LNCaP clone FGC (cell line): ENCODE data around the gene HS3ST4.

Experiments used
- DNase-seq: peaks from one replicate; pipeline ENCODE4 v3.0.0-alpha.2; 2011; ENCODE audit warnings: low read depth
- H3K4me3 ChIP-seq: 2 replicates; pipeline ENCODE4 v1.5.1; 2011; ENCODE audit warnings: mild to moderate bottlenecking, low read depth, low read length, control low read depth
- TF ChIP-seq, protein P1 (sequence below): IDR thresholded peaks from 2 replicates; pipeline ENCODE4 v1.5.1; 2012; ENCODE audit warnings: mild to moderate bottlenecking; ENCODE audit not compliant: control insufficient read depth, insufficient read depth; ENCODE audit errors: extremely low read depth

The HS3ST4 gene

GRCh38 chr16:25874196-25874595, 182.4 kb downstream of the HS3ST4 start:
- TF ChIP-seq, protein P1, sequence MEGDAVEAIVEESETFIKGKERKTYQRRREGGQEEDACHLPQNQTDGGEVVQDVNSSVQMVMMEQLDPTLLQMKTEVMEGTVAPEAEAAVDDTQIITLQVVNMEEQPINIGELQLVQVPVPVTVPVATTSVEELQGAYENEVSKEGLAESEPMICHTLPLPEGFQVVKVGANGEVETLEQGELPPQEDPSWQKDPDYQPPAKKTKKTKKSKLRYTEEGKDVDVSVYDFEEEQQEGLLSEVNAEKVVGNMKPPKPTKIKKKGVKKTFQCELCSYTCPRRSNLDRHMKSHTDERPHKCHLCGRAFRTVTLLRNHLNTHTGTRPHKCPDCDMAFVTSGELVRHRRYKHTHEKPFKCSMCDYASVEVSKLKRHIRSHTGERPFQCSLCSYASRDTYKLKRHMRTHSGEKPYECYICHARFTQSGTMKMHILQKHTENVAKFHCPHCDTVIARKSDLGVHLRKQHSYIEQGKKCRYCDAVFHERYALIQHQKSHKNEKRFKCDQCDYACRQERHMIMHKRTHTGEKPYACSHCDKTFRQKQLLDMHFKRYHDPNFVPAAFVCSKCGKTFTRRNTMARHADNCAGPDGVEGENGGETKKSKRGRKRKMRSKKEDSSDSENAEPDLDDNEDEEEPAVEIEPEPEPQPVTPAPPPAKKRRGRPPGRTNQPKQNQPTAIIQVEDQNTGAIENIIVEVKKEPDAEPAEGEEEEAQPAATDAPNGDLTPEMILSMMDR, result no peak
- no peak overlapping the region for H3K4me3 ChIP-seq
- no peak for DNase-seq

- DNase-seq, result no peak
- TF ChIP-seq, protein P1, result no peak
- H3K4me3 ChIP-seq, result no peak overlapping the region
Measured at GRCh38 chr16:25875956-25876598, 184.3 kb downstream of the HS3ST4 start.

DNA sequence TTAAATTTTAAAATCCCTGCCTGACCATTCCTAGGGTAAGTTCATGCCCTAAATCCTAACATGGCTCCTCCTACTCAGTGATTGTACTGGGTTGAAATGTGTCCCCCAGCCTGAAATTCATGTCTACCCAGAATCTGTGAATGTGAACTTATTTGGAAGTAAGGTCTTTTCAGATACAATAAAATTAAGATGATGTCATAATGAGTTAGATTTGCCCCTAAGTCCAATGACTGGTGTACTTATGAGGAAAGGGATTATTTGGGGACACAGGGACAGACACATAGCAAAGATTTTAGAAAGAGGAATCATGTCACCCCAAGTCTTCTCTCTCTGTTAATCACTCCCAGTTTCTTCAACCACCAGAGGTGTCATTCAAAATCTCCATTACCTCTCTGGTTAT, 185.3 kb downstream of the HS3ST4 start:
- no peak for DNase-seq
- TF ChIP-seq, protein P1, result no peak
- no peak overlapping the region for H3K4me3 ChIP-seq

- H3K4me3 ChIP-seq, result no peak overlapping the region
- no peak for DNase-seq
- TF ChIP-seq, protein P1, result no peak
Measured at GRCh38 chr16:25886598-25886997, 194.8 kb downstream of the HS3ST4 start.

GRCh38 chr16:25888868-25889267, 197.1 kb downstream of the HS3ST4 start:
- TF ChIP-seq, protein P1, result no peak
- DNase-seq, result no peak
- H3K4me3 ChIP-seq, result no peak overlapping the region

DNA sequence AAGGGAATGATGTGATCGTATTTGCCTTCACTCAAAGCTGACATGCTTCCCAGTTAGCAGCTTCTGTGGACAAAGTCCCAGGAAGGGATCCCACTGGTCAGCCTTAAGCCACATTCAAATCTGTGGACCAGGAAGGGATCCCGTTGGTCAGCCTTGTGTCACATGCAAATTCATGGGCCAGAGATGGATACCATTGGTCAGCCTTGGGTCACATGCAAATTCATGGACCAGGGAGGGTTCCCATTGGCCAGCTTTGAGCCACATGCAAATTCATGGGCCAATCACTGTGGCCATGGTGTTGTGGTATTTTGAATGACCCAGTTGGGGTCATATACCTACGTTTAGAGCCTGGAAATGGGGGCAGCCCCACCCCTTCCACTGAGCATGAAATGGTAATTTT, 201.6 kb downstream of the HS3ST4 start:
- no peak for DNase-seq
- TF ChIP-seq, protein P1, result no peak
- no peak overlapping the region for H3K4me3 ChIP-seq

GRCh38 chr16:25894093-25894492, 202.3 kb downstream of the HS3ST4 start:
- no peak for DNase-seq
- no peak overlapping the region for H3K4me3 ChIP-seq
- TF ChIP-seq, protein P1, result no peak
